Esophagus squamous epithelium (tissue), 5 donors: ENCODE results near the gene MRPL51. TPM values are rescaled to one million over a fixed set of nuclear protein-coding genes. Genes with fewer than 3 reads are reported as not detected.
"Not testable (repeated sequence)": the region's sequence is repeated elsewhere in the genome, so short reads cannot be mapped to it uniquely, and the experiment has no call there.

Experiments
- DNase-seq: peaks from one replicate; lab custom pipeline; 2025; lab: John Stamatoyannopoulos, UW
- H3K27ac ChIP-seq, 4 donors: fragments of 200-600 bp; sonication (generic); one replicate each; pipeline ENCODE4 v1.5.1; 2016 to 2019; ENCODE audit warnings: mild to moderate bottlenecking in 1 of 4
- H3K27me3 ChIP-seq, 4 donors: fragments of 200-600 bp; sonication (generic); 1 replicate in 3 of 4; 2 replicates in 1 of 4; pipeline versions ENCODE4 v1.5.1 to v1.6.0; 2017 to 2021; ENCODE audit warnings: antibody characterized with exemption in 1 of 4
- H3K36me3 ChIP-seq, 3 donors: fragments of 200-600 bp; sonication (generic); one replicate each; pipeline ENCODE4 v1.5.1; 2016 to 2019
- H3K4me1 ChIP-seq, 3 donors: fragments of 200-600 bp; sonication (generic); one replicate each; pipeline ENCODE4 v1.5.1; 2017 to 2019
- H3K4me3 ChIP-seq, 4 donors: fragments of 200-600 bp; sonication (generic); 1 replicate in 3 of 4; 2 replicates in 1 of 4; pipeline ENCODE4 v1.5.1; 2016 to 2019; ENCODE audit warnings: mild to moderate bottlenecking in 2 of 4, moderate library complexity in 1 of 4
- H3K9me3 ChIP-seq, 3 donors: fragments of 200-600 bp; sonication (generic); one replicate each; pipeline ENCODE4 v1.5.1; 2016 to 2019
- CTCF ChIP-seq, 6 experiments: fragments of 450-650 bp in 4 of 6; fragments of 200-600 bp in 2 of 6; sonication (generic) in 2 of 6; IDR thresholded peaks; one replicate each; pipeline ENCODE4 v1.5.1; 2016 to 2019; ENCODE audit warnings: antibody characterized with exemption in 6 of 6, mild to moderate bottlenecking in 4 of 6, moderate library complexity in 4 of 6
- POLR2A ChIP-seq, 4 donors: fragments of 450-650 bp; IDR thresholded peaks; one replicate each; pipeline ENCODE4 v1.6.1; 2017; ENCODE audit warnings: antibody characterized with exemption in 4 of 4, mild to moderate bottlenecking in 4 of 4, moderate library complexity in 3 of 4
- WGBS, 2 donors: methylation state at CpG; one replicate each; pipeline ENCODE4 v1.1.5; 2018; 5-methylcytosine and 5-hydroxymethylcytosine counted together
- intact Hi-C: fragments of 100-400 bp; cut with DNase I; formaldehyde crosslinking; loops from one replicate; pipeline ENCODE4 v1.15.0; 2022
- total RNA-seq, 4 donors: library from RNA; depleted of rRNA; stranded (reverse); fragments of >200 nt; gene quantifications; one replicate each; pipeline ENCODE4 v1.1.0, GENCODE V29; 2016
- donor health status: DM: yes; HTN: yes; CAD: no.

MRPL51 gene
- total RNA-seq, 4 donors from 2014 or later, result 36.3 to 95.5 (median 72.6) TPM

GRCh38 chr12:6488240-6488639, 4.8 kb downstream of the MRPL51 start:
- DNase-seq, result no peak
- WGBS, 2 donors, result 13 to 86% methylated on average over 1 of the region's 1 CpG
- Histone ChIP-seq H3K4me3 (no peak overlapping the region), H3K9me3 (no peaks in the 10 kb centered on the region), H3K27me3 (no peaks in the 10 kb centered on the region), H3K4me1 (peaks cover 5 to 10% (median 8%) of the 10 kb centered on the region in 3 donors), H3K27ac (no peak overlapping the region), H3K36me3 (peaks cover 0 to 16% (median 0%) of the 10 kb centered on the region in 3 donors)
- intact Hi-C loops, result no loop called here
- TF ChIP-seq POLR2A (IDR thresholded peaks at IDR 0.05), result no peak
- TF ChIP-seq CTCF (IDR thresholded peaks at IDR 0.05), result no peak

- intact Hi-C loops, result loop anchor here (10.0 kb wide), 1 partner anchor 56 kb away; the partner anchor contains the start of gene GAPDH
- WGBS, 2 donors, result 96 to 100% methylated on average over 2 to 4 of the region's 20 CpGs
Measured at GRCh38 chr12:6478416-6478815, 14.6 kb downstream of the MRPL51 start.

GRCh38 chr12:6477601-6478377, 15.3 kb downstream of the MRPL51 start:
- not testable (repeated sequence) for H3K4me1 ChIP-seq, H3K9me3 ChIP-seq, H3K36me3 ChIP-seq, H3K4me3 ChIP-seq, DNase-seq, H3K27me3 ChIP-seq, H3K27ac ChIP-seq
- 79 to 90% methylated on average over 8 to 20 of the region's 37 CpGs for WGBS, 2 donors
- intact Hi-C loops, result loop anchor here (10.0 kb wide), 1 partner anchor 57 kb away; the partner anchor contains the start of gene GAPDH

More at GRCh38 chr12:6478416-6478815, 14.6 kb downstream of the MRPL51 start:
- Histone ChIP-seq H3K4me1 (peaks cover 0 to 7% (median 0%) of the 10 kb centered on the region in 3 donors), H3K36me3 (no peaks in the 10 kb centered on the region), H3K27me3 (no peaks in the 10 kb centered on the region), H3K27ac (no peak overlapping the region), H3K4me3 (no peak overlapping the region), H3K9me3 (no peaks in the 10 kb centered on the region)
- no peak for DNase-seq
- no peak for TF ChIP-seq POLR2A (IDR thresholded peaks at IDR 0.05)
- TF ChIP-seq CTCF (IDR thresholded peaks at IDR 0.05), result no peak

GRCh38 chr12:6476489-6476888, 16.6 kb downstream of the MRPL51 start:
- Histone ChIP-seq H3K27ac (no peak overlapping the region), H3K4me3 (no peak overlapping the region), H3K4me1 (peaks cover 0 to 9% (median under 1%) of the 10 kb centered on the region in 3 donors), H3K9me3 (no peaks in the 10 kb centered on the region), H3K27me3 (no peaks in the 10 kb centered on the region), H3K36me3 (no peaks in the 10 kb centered on the region)
- intact Hi-C loops, result loop anchor here (10.0 kb wide), 1 partner anchor 58 kb away; the partner anchor contains the start of gene GAPDH
- no peak for TF ChIP-seq POLR2A (IDR thresholded peaks at IDR 0.05)
- TF ChIP-seq CTCF (IDR thresholded peaks at IDR 0.05), result no peak
- no peak for DNase-seq
- 12 to 37% methylated on average over 3 of the region's 3 CpGs for WGBS, 2 donors

- not testable (repeated sequence) for H3K9me3 ChIP-seq, H3K27me3 ChIP-seq, H3K36me3 ChIP-seq, H3K27ac ChIP-seq, H3K4me3 ChIP-seq, DNase-seq
- intact Hi-C loops, result loop anchor here (10.0 kb wide), 1 partner anchor 59 kb away; the partner anchor contains the start of gene GAPDH
- 85 to 95% methylated on average over 2 to 5 of the region's 48 CpGs for WGBS, 2 donors
- H3K4me1 ChIP-seq, result peaks cover 4 to 14% (median 6%) of the 10 kb centered on the region in 3 donors
Measured at GRCh38 chr12:6475233-6475975, 17.7 kb downstream of the MRPL51 start.
